Esophagus muscularis mucosa (tissue), 3 donors: ENCODE measurements around the gene EPX.

Experiments
- POLR2A ChIP-seq: fragments of 450-650 bp; IDR thresholded peaks from one replicate; pipeline ENCODE4 v1.6.1; 2017; ENCODE audit warnings: antibody characterized with exemption, moderate library complexity, mild to moderate bottlenecking, low read depth
- TF ChIP-seq, protein P1 (sequence below), 3 experiments: fragments of 200-600 bp in 2 of 3; fragments of 450-650 bp in 1 of 3; sonication (generic) in 2 of 3; IDR thresholded peaks; one replicate each; pipeline ENCODE4 v1.5.1; 2017 to 2019; ENCODE audit warnings: antibody characterized with exemption in 3 of 3, mild to moderate bottlenecking in 2 of 3, moderate library complexity in 1 of 3

- TF ChIP-seq, protein P1, sequence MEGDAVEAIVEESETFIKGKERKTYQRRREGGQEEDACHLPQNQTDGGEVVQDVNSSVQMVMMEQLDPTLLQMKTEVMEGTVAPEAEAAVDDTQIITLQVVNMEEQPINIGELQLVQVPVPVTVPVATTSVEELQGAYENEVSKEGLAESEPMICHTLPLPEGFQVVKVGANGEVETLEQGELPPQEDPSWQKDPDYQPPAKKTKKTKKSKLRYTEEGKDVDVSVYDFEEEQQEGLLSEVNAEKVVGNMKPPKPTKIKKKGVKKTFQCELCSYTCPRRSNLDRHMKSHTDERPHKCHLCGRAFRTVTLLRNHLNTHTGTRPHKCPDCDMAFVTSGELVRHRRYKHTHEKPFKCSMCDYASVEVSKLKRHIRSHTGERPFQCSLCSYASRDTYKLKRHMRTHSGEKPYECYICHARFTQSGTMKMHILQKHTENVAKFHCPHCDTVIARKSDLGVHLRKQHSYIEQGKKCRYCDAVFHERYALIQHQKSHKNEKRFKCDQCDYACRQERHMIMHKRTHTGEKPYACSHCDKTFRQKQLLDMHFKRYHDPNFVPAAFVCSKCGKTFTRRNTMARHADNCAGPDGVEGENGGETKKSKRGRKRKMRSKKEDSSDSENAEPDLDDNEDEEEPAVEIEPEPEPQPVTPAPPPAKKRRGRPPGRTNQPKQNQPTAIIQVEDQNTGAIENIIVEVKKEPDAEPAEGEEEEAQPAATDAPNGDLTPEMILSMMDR (IDR thresholded peaks at IDR 0.05), result no peak
- TF ChIP-seq POLR2A, result no peak
Measured at GRCh38 chr17:58246781-58247180, 54.3 kb downstream of the EPX start.
